ENCODE data around the gene DNAJB14. TPM values are rescaled to one million over a fixed set of nuclear protein-coding genes. Genes with fewer than 3 reads are reported as not detected.

Gene DNAJB14
- polyA plus RNA-seq, 1 of the 3 experiments (the other 2 are of a cell fraction), result 23.8 TPM

GRCh38 chr4:99945718-99946355, 581 bp downstream of the DNAJB14 start:
- Histone ChIP-seq H3K27ac (ENCODE audit: low read depth in 2 of 2, low read length in 1 of 2) (peak overlapping the region; percentile 80 to 93), H3K9me2 (no peaks in the 10 kb centered on the region), H3F3A (replicated peaks; ENCODE audit: insufficient read depth) (peaks cover 26% of the 10 kb centered on the region), H3K27me3 (ENCODE audit: insufficient read depth) (no peaks in the 10 kb centered on the region), H2AFZ (ENCODE audit: low read depth) (peak overlapping the region; percentile 32), H4K20me1 (ENCODE audit: insufficient read depth) (peaks cover 40% of the 10 kb centered on the region), H3K4me3 (ENCODE audit: low read depth in 2 of 2, low read length in 1 of 2) (peak overlapping the region; percentile 80 to 86), H3K4me2 (peak overlapping the region; percentile 86), H3K36me3 (replicated peaks in 1 of 2; ENCODE audit: control insufficient read depth in 1 of 2, insufficient read depth in 2 of 2, low read length in 1 of 2) (peaks cover 22 to 50% of the 10 kb centered on the region in 2 experiments), H3K4me1 (ENCODE audit: control insufficient read depth in 1 of 2, insufficient read depth in 2 of 2, low read depth in 1 of 2, low read length in 1 of 2) (peaks cover 22 to 24% of the 10 kb centered on the region in 2 experiments), H3K79me2 (ENCODE audit: insufficient read depth) (peaks cover 85% of the 10 kb centered on the region), H3K9me3 (no peaks in the 10 kb centered on the region), H3K9ac (peak overlapping the region; percentile 92)
- 2% methylated on average over 20 of the region's 25 CpGs for WGBS (ENCODE audit: low lambda C conversion rate)
- CTCF ChIA-PET, result interaction anchor here (0.8 to 3.5 kb wide), 8 partner anchors 9 to 476 kb away, joined by 3 to 18 read pairs (median 3); partner anchors contain the start of genes LAMTOR3 and TRMT10A
- peak; percentile 68 for DNase-seq
- POLR2A ChIA-PET, result interaction anchor here (1.5 to 2.6 kb wide), 2 partner anchors 8 to 51 kb away, joined by 3 to 16 read pairs; partner anchors contain the start of gene LAMTOR3
- TF ChIP-seq IRF3 (IDR thresholded peaks at IDR 0.05; ENCODE audit: low read depth, low read length), result no peak
- no peak for TF ChIP-seq TCF12 (IDR thresholded peaks at IDR 0.05)
- no peak for TF ChIP-seq FOSL2 (IDR thresholded peaks at IDR 0.05; ENCODE audit: borderline replicate concordance, low read depth)
- TF ChIP-seq CTCF (IDR thresholded peaks at IDR 0.05), result peak; percentile 22; the same call in 1 of the 2 replicates
- TF ChIP-seq USF1 (IDR thresholded peaks at IDR 0.05; ENCODE audit: borderline replicate concordance, low read depth), result no peak

DNA sequence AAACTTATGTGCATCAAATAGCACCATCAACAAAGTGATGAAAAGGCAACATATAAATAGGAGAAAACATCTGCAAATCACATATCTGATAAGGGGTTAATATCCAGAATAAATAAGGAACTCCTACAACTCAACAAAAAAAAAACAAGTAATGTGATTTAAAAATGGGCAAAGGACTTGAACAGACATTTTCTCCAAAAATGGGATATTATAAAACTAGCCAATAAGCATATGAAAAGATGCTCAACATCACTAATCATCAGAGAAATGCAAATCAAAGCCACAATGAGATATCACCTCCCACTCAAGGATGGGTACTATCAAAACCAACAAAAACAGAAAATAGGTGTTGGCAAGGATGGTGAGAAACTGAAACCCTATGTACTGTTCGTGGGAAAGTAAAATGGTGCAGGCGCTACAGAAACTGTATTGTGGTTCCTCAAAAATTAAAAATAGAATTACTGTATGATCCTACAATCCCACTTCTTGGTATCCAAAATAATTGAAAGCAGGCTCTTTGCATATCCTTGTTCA, 2.4 kb downstream of the DNAJB14 start:
- no peak overlapping the region for H3K27ac ChIP-seq (ENCODE audit: low read depth in 2 of 2, low read length in 1 of 2)
- no peak overlapping the region for H3K9ac ChIP-seq
- ChIA-PET CTCF (interaction anchor here (2.1 kb wide), 1 partner anchor 59 kb away, joined by 4 read pairs; no protein-coding TSS in a partner anchor), POLR2A (no interaction called here)
- no peaks in the 10 kb centered on the region for H3K9me2 ChIP-seq
- 100% methylated on average over 2 of the region's 2 CpGs for WGBS (ENCODE audit: low lambda C conversion rate)
- H3K4me1 ChIP-seq (ENCODE audit: control insufficient read depth in 1 of 2, insufficient read depth in 2 of 2, low read depth in 1 of 2, low read length in 1 of 2), result peaks cover 22 to 24% of the 10 kb centered on the region in 2 experiments
- no peak overlapping the region for H3K4me3 ChIP-seq (ENCODE audit: low read depth in 2 of 2, low read length in 1 of 2)
- peaks cover 40% of the 10 kb centered on the region for H4K20me1 ChIP-seq (ENCODE audit: insufficient read depth)
- peaks cover 93% of the 10 kb centered on the region for H3K79me2 ChIP-seq (ENCODE audit: insufficient read depth)
- H3K36me3 ChIP-seq (replicated peaks in 1 of 2; ENCODE audit: control insufficient read depth in 1 of 2, insufficient read depth in 2 of 2, low read length in 1 of 2), result peaks cover 25 to 64% of the 10 kb centered on the region in 2 experiments
- H2AFZ ChIP-seq (ENCODE audit: low read depth), result no peak overlapping the region
- no peaks in the 10 kb centered on the region for H3K9me3 ChIP-seq
- H3K27me3 ChIP-seq (ENCODE audit: insufficient read depth), result no peaks in the 10 kb centered on the region
- DNase-seq, result no peak
- TF ChIP-seq FOXJ3 (CRISPR knock-in tag; IDR thresholded peaks at IDR 0.05), result no peak
- TF ChIP-seq ELF1 (IDR thresholded peaks at IDR 0.05), result no peak
- TF ChIP-seq MAX (IDR thresholded peaks at IDR 0.05; ENCODE audit: low read depth), result no peak
- TF ChIP-seq MXI1 (IDR thresholded peaks at IDR 0.05; ENCODE audit: low read depth, low read length), result no peak
- no peak for TF ChIP-seq RAD21 (IDR thresholded peaks at IDR 0.05; ENCODE audit: low read length)
- no peak for TF ChIP-seq CHD2 (IDR thresholded peaks at IDR 0.05; ENCODE audit: low read length, partially characterized antibody)
- TF ChIP-seq MEF2A (IDR thresholded peaks at IDR 0.05; ENCODE audit: borderline replicate concordance, low read depth), result no peak
- no peak for TF ChIP-seq TAF1 (IDR thresholded peaks at IDR 0.05; ENCODE audit: borderline replicate concordance, low read depth, low read length)
- TF ChIP-seq FOSL2 (IDR thresholded peaks at IDR 0.05; ENCODE audit: borderline replicate concordance, low read depth), result no peak
- no peak for TF ChIP-seq POLR2AphosphoS5 (IDR thresholded peaks at IDR 0.05; ENCODE audit: low read depth, low read length)
- TF ChIP-seq SMC3 (IDR thresholded peaks at IDR 0.05; ENCODE audit: low read depth, low read length), result no peak
- no peak for TF ChIP-seq CTCF (IDR thresholded peaks at IDR 0.05)
- TF ChIP-seq RXRA (IDR thresholded peaks at IDR 0.05; ENCODE audit: borderline replicate concordance, low read depth), result no peak
- no peak for TF ChIP-seq TEAD4 (IDR thresholded peaks at IDR 0.05; ENCODE audit: borderline replicate concordance, insufficient read depth)
- TF ChIP-seq TCF12 (IDR thresholded peaks at IDR 0.05), result no peak
- TF ChIP-seq EZH2phosphoT487 (IDR thresholded peaks at IDR 0.05; ENCODE audit: borderline replicate concordance, low read depth), result no peak
- H3F3A ChIP-seq (replicated peaks; ENCODE audit: insufficient read depth), result peaks cover 27% of the 10 kb centered on the region
- H3K4me2 ChIP-seq, result no peak overlapping the region; the same call in 1 of the 2 replicates

Measured in SK-N-SH (cell line).